DND-41 (cell line): ENCODE results near the gene TSHZ2.

Experiments used
- CTCF ChIP-seq: IDR thresholded peaks from 2 replicates; pipeline ENCODE4 v1.5.1; 2012; ENCODE audit warnings: borderline replicate concordance, low read length, moderate library complexity, mild to moderate bottlenecking; ENCODE audit not compliant: poor library complexity, severe bottlenecking; ENCODE audit errors: extremely low read depth
- EZH2 ChIP-seq: IDR thresholded peaks from 3 replicates; pipeline ENCODE4 v1.6.1; 2012; ENCODE audit warnings: borderline replicate concordance, low read depth, mild to moderate bottlenecking, moderate library complexity, low read length, inconsistent platforms; ENCODE audit not compliant: severe bottlenecking

GRCh38 chr20:53133628-53134027 lies 161.5 kb downstream of the TSHZ2 start:
- TF ChIP-seq CTCF (no peak), EZH2 (no peak)
